ENCODE measurements around the gene INTU.
"Not testable (repeated sequence)": the region's sequence is repeated elsewhere in the genome, so short reads cannot be mapped to it uniquely, and the experiment has no call there.

Gene INTU

DNA sequence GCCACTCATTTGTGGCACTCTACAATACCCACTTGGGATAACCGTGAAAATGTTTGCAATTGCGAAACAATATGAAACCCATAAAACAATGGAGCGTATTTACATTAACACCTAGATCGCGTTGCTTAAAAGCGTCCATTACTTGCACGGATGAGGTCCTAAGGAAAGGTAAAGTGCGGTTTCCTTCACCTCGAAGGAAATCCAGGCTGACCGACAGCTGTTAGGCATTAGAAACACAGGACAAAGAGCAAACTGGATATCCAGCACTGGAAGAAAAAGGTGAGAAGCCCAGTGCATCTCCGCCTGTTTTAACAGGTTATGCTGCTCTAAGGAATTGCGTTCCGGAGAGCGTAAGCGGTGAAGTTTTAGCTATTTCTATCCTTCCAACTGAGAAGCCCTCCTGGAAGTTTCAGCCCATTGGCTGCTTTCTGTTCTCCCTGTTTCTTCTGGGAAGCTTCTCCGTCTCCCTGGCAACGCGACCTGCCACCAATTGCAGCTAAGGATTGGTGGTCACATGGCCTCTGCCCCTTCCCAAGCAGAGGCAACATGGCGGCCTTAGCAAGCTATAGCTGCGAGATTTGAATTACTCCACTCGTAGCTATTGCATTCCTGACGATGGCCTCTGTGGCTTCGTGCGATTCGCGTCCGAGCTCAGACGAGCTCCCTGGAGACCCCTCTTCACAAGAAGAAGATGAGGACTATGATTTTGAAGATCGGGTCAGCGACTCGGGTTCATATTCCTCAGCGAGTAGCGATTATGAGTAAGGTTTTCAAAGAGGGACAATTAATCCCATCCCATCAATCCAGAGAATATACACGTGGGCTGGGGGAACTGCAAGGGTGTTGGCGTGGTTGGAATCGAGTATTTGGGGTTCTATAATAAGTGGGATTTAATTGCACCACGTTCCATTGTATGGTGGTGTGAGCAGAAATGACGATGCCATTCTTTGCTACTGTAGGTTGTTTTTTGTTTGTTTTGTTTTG lies at the start of gene INTU:
Gene INTU (plus strand): TSS at position 538 of the 984 bp plus-strand sequence. CDS start 78 bp downstream, at position 616.
- no peak for DNase-seq (ENCODE audit: low read depth)

DNA sequence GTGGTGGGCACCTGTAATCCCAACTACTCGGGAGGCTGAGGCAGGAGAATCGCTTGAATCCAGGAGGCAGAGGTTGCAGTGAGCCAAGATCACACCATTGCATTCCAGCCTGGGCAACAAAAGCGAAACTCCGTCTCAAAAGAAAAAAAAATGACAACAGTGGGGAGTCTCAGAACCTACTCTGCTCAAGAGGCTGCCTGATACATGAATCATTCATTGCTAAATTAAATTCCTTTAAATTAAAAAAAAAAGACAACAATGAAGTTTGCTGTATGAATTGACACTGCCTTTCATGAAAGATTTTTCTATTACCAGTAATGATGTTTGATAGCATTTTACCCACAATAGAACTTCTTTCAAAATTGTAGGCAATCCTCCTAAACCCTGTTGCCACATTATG lies 46.3 kb upstream of the INTU start:
- DNase-seq (ENCODE audit: low read depth) = not testable (repeated sequence)

DNA sequence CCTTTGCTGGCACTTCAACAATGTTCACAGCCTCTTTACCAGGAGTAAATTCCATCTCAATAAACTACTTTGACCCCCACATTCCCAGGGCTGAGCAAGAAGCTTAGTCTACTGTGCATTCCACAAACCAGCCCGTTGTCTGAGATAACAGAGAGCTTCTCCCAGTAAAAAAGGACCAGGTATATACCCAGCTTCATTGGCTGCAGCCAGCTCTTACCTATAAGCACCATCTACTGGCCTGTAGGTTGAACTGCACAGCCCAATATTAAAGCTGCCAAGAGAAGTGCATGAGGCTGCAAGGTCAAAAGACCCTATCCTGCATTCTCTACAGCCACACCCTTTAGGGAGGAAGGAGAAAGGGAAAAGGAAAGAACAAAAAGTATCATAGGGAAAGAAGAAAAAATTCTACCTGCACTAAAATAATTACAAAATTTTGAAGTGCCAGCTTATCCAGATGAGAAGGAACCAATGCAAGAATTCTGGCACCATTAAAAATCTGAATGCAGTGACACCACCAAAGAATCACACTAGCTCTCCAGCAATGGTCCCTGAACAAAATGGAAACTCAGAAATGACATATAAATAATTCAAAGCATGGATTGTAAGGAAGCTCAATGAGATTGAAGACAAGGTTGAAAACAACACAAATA lies 45.7 kb upstream of the INTU start:
- DNase-seq (ENCODE audit: low read depth) = no peak

DNA sequence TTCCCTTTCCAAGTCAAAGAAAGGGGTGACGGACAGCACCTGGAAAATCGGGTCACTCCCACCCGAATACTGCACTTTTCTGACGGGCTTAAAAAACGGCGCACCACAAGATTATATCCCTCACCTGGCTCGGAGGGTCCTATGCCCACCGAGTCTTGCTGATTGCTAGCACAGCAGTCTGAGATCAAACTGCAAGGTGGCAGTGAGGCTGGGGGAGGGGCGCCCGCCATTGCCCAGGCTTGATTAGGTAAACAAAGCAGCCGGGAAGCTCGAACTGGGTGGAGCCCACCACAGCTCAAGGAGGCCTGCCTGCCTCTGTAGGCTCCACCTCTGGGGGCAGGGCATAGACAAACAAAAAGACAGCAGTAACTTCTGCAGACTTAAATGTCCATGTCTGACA lies 43.6 kb upstream of the INTU start:
- DNase-seq (ENCODE audit: low read depth) = not testable (repeated sequence)

DNA sequence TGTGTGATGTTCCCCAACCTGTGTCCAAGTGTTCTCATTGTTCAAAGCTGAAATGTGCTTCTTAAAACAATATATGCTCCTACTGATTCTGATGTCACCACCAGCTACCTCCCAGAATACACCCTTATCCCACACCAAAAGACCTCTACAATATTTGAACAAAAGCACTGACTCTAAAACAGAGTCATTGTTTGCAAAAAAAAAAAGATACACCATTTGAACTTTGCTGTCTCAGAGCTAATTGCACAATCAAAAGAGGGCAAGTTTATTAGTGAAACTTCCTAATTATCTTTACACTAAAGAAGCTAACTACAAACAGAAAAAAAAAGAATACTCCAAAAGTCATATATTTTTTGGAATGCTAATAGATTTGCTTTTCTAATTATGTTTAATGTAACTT lies 34.1 kb upstream of the INTU start:
- no peak for DNase-seq (ENCODE audit: low read depth)

DNA sequence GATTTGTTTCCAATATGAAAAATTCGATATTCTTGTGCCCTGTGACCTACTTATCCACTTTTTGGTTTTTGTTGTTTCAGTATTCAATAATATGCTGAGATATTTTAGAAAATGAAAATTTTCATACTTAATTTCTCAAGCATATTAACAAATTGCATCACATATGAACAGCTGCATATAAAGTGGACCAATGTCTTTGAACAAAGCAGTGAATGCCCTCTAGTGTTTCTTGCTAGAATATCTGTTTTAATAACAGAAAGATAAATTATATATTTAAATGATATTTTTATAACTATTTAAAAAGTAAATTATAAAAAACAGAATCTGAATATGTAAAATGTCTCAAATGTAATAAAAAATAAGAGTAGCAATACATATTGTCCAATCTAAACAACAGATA lies 31.7 kb upstream of the INTU start:
- no peak for DNase-seq (ENCODE audit: low read depth)

DNA sequence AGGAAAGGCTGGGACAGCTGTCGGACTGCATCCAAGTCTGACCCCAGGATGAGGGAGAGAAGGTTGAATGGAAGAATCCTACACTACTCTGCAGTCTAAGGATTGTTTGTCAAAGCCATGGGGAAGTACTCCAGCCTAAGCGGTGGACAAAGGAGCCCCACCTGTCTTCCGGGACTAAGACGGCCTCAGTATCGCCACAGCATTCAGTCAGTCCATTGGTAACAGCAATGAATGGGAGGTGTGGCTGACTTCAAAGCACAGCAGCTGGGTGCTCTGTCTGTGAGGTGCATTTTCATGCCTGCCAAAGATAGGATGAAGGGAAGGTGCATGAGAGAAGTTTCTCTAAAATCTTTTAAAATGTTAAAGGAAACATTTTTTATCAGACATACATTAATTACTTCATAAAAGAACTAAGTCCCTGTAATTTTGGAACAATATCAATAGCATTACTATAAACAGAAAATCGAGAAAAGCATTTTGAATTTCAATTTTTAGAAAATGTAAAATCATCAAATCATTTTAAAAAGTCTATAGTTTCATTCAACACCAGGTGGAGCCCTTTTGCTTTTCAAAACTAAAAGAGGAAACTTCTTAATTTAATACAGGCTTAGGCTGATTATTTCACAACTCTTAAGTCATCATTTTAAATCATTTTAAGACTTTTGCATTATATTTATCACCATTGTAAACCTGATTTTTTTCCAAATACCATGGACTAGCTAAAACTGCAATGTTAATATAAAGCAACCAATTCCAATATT lies 27.6 kb upstream of the INTU start:
- DNase-seq (ENCODE audit: low read depth) = no peak

DNA sequence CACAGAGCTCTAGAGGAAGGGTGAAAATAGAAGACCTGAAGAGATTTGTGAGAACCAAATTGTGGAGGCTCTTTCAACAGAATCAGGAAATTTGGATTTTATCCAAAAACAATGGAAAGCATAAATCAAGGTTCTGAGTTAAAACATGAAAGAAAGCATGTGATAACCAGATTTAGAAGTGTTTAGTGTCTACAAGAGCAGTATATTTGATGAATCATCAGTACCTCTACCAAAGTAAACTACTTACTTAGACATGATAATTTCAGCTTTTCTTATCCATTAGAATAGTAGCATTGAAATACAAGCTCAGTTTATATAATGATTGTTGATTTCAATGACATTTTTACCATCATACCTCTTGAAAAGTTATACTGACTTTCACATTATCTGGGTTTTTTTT lies 25.9 kb upstream of the INTU start:
- no peak for DNase-seq (ENCODE audit: low read depth)

DNA sequence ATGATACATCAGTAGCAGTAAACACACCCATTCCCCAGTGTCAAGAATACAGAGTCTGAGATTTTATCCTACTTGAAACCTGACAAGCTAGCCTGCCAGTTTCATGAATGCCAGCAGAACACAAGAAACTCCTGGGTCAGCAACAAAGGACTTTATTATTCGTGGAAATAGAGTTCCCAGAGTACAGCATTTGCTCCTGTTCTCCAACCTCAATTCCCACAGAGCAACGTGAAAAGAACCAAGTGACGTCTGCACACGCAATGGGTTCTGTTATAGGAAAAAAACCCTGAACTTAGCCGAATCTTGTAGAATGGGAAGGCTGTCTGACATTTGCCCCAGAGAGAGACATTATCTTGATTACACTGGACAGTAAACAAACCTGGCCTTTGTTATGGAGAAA lies 23.3 kb upstream of the INTU start:
- no peak for DNase-seq (ENCODE audit: low read depth)

DNA sequence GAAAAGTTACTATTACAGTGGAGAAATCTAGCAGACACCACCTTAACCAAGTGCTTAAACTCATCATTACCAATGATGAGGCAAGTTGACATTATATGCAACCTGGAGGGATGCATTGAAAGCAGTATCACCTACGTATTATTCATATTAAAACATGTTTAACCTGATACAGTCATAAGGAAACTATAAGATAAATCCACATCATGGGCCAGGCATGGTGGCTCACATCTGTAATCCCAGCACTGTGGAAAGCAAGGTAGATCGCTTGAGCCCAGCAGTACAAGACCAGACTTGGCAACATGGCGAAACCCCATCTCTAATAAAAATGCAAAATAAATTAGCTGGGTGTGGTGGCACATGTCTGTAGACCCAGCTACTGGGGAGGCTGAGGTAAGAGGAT lies 22.3 kb upstream of the INTU start:
- no peak for DNase-seq (ENCODE audit: low read depth)

DNA sequence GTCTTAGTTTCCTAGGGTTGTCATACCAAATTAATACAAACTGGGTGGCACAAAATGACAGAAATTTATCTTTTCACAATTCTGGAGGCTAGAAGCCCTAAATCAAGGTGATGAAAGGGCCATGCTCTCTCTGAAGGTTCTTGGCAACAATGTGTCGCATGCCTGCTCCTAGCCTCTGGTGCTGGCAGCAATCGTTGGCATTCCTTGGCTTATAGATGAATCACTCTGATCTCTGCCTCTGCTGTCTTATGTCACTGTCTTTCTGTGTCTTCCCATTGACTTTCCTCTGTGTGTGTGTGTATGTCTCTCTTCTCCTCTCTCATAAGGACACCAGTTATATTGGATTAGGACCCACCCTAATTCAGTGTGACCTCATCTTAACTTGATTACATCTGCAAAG lies 15.9 kb upstream of the INTU start:
- no peak for DNase-seq (ENCODE audit: low read depth)

DNA sequence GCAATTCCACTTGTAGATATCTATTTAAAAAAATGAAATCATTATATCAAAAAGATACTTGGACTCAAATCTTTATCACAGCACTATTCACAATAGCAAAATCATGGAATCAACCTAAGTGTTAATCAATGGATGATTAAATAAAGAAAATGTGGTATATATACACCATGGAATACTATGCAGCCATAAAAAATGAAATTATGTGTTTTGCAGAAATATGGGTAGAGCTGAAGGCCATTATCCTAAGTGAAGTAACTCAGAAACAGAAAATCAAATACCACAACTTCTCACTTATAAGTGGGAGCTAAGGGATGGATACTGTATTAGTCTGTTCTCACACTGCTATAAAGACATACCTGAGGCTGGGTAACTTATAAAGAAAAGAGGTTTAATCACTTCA lies 14.3 kb upstream of the INTU start:
- no peak for DNase-seq (ENCODE audit: low read depth)

DNA sequence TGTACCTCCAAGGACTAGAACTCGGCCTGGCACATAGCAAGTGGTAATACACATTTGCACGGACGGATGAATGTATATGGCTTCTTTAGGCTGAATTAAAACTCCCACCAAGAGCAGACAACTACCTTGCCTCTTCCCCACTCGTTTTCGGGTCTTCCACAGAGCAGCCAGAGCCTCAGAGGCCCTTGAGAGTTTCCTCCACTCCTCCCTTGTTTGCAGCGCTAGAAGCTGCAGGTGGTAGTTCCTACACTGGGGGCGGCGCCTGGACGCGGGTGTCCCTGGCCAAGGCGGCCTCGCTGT lies 10.2 kb upstream of the INTU start:
- no peak for DNase-seq (ENCODE audit: low read depth)

DNA sequence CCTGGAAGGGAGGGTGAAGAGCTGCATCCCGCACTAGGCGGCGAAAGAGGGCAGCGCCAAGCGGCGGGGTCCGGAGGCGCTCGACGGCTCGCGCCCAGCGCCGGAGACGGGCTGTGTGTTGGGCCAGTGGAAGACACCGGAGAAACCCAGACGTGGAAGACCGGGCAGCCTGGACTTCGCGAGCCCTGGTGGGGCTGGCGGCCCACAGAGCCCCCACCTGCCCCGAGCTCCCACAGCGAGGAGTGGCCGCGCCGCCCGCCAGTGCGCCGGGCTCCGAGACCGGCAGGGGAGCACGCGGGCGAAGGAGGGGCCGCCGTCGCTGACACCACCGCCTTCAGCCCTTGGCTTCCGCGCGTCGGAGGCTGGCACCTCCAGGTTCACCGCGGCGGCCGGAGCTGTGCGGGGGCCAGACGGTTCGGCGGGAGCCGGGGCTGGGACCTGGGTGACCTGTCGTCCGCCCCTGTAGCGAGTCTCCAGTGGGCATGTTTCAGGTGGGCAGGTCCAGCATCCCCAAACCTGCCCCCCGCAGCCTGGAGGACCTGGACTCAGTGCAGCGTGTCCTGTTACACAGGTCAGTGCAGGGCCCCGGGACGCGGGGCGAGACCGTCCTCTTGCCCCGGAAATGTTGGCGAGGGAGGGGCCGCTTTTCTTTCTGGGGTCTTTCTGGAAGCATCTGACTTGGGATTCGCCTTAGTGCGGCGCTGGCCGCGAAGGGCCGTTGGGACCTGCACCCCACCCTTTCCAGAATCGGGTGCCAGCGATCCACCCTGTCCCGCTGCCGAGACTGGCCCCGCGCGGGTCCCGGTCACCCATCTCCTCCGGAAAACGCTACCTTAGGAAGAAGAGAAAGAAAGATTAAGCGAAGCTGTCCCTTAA lies 9.6 kb upstream of the INTU start:
- no peak for DNase-seq (ENCODE audit: low read depth)

DNA sequence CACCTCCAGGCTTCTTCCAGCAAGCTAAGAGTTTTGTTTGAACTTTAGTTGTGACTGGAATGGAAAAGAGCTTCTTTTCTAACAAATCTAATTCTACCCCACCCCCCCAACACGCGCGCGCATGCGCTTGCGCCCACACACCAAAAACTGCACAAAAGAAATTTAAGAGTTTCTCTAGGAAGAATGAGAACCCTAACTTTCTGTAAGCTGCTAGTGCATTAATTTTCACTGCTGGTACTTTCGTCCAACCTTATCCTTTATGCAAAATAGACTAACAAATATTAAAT lies 9.0 kb upstream of the INTU start:
- DNase-seq (ENCODE audit: low read depth) = no peak

DNA sequence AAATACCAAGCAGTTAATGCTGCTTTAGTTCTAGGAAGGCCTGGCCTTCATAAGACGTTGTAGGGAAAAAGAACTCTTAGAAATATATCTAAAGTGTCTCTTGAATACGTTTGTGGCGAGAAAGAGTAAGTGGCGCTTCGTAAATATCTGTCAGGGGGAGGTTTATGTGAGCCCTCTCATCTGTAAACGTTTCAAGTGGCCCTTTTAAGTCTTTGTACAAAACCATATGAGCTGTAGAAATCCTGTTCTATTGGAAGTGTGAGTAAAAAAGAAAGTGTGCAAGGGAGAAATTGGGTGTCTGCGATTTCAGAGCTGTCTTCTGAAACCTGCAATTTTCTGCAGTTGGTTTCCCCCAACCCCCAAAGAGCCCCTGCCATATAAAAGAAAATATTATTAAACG lies 8.6 kb upstream of the INTU start:
- DNase-seq (ENCODE audit: low read depth) = no peak

DNA sequence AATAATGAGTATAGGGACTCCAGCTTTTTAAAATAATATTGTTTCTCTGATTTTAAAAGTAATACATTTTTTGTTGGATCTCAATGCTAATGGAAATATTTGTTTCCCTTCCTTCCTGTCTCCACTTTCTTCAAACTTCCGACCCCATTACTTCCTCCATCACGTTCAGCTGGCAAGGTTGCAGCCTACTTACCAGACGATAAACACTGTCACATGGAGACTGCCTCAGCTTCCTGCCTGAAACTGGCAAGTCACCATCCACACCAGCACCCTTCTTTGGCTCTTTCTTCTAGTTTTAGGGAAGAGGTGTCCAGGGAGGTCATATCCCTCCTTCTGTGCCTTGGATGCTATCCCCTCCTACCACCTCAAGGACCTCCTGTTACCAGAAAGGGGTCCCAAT lies 3.4 kb upstream of the INTU start:
- no peak for DNase-seq (ENCODE audit: low read depth)

DNA sequence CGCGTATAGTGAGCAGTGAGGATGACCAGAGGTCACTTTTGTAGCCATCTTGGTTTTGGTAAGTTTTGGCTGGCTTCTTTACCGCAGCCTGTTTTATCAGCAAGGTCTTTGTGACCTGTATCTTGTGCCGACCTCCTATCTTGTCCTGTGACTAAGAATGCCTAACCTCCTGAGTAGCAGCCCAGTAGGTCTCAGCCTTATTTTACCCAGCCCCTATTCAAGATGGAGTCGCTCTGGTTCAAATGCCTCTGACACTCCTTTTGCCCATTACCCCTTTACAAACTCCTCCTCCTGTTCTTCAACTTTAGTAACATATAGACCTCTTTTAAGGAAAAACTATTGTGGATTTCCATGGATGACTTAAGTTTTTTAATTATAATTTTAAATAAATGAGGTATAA lies 2.6 kb upstream of the INTU start:
- no peak for DNase-seq (ENCODE audit: low read depth)

DNA sequence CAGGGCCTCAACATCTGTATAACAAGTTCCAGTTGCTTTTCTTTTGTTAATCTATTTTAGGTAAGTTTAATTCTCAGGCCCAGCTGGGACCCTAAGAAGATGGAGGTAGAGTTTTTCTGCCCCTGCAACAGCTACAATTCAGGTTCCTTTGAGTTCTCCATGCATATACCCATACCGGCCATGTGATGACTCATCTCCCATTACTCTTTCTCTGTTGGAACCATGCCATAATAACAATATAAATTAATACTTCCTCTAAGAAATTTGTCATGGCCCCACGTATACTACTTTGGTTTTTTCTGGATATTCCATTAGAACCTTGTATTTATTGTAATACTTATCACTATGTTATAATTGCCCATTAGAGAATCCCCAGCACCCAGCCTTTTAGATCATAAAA lies 1.3 kb upstream of the INTU start:
- DNase-seq (ENCODE audit: low read depth) = no peak

DNA sequence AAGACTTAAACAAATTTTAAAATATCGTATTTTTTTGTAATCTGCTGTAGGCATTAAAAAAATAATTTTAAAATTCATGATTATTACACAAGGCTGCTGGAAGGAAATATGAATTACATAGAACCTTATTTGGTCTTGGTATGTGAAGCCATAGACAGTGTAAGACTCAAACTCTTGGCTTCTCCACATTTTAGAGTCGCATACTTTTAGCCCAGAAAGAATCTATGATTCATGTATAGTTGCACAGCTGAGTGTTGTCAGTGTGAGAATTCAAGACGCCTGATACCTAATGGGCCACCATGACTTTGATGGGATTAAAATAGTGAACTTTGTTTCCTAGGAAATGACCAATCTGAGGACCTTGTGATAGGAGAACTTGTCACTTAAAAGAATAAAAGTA lies 1.4 kb downstream of the INTU start:
- no peak for DNase-seq (ENCODE audit: low read depth)

DNA sequence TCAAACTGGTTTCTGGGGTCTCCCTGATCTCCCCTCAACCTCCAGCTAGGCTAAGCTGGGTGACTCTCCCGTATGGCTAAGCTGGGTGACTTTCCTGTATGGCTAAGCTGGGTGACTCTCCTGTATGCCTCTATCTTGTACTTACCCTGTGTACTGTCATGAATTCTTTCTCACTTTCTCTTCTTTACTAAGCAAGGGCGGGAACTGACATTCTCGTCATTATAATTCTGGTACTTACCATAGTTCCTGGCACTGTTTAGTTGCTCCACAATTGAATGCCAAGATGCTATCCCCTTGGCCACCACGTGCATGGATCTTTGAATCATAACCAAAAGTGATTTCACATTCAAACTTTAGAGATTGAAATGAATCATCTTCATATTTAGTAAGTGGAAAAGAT lies 8.8 kb downstream of the INTU start:
- no peak for DNase-seq (ENCODE audit: low read depth)

DNA sequence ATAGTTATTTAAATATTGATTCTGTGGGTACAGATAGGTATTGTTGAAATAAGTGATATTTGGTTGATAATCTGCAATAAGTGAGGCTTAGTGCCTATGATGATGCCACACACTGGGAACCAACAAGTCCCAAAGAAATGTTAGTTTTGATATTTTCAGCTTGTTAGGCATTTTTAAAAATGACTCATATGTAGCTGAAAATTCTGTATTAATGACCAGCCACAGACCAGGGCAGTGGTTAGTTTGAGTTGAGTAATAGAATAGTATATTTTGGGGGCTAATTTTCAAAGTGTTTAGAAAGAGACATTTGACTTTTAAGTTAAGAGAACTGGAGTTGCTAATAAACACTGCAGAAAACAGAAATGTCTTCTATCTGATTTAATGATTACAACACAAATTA lies 9.4 kb downstream of the INTU start:
- no peak for DNase-seq (ENCODE audit: low read depth)
